ENCODE results near the gene ABO. TPM values are rescaled to one million over a fixed set of nuclear protein-coding genes. Genes with fewer than 3 reads are reported as not detected.
"Not testable (repeated sequence)": the region's sequence is repeated elsewhere in the genome, so short reads cannot be mapped to it uniquely, and the experiment has no call there.

The ABO gene
- total RNA-seq = 0.22 and 0.79 TPM in 2 replicates

DNA sequence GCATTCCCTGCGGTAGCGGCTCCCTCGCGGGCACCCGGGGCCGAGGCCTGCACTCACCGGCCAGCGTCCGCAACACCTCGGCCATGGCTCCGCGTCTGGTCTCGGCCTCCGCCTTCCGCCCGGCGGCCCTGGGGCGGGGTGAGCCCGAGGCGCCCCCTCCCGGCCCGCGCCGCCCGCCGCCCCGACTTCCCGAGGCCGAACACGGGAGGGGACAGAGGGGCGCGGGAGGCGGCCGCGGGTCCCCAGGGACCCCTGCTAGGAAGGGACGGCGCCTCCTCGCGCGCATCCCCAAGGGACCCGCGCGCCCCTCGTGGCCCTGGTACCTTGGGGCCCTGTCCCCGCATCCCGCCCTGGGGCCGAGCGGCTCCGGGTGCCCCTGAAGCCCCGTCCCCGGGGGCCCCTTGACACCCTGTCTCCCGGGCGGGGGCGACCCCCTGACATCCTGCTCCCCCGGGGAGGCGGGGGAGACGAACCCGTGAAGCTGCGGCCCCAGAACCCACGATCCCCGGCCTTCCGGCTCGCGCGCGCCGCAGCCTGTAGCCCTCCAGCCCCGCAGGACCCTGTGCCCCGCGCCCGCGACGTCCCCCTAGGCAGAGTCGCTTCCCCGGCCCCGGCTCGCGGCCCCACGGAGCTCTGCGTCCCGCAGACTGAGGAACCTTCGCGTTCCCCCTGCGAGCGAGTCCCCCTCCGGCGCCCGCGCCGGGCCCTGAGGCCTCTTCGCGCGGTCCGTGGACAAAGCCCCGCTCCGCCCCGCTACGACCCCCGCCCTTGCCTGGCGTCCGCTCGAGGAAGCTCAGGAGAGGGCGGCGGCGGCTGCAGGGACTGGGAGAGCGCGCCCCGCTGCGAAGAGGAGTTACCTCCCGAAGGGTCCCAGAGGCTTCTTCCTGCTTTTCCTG is at the start of gene ABO:
ABO (minus strand) TSS at position 97 of the 896 bp plus-strand sequence.
- DNase-seq (ENCODE audit: low read depth in 2 of 2) = peak in 1 of 2 donors; percentile 13

DNA sequence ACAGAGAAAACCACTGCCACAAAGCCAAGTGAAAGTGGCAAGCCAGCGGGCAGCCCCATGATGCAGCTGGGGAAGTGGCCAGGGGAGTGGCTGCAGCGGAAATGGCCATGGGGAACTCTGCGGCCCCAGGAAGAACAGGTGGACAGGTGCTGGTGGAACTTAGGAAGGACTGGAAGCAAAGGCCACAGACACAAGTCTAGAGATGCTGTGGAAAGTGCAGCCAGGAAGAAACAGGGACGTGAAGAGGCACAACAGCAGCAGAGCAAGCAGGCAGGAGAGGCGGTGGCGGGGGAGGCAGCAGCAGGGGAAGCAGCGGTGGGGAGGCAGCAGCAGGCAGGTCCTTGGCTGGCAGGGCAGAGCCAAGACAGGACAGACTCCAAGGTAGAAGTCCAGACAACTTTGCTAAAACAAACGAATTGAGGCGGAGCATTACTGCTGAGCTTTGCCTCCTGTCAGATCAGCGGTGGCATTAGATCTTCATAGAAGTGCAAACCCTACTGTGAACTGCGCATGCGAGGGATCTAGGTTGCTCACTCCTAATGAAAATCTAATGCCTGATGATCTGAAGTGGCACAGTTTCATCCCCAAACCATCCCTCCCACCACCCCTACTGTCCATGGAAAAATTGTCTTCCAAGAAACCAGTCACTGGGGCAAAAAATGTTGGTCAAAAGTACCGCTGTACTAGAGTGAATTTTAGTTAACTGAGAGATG is 49.1 kb upstream of the ABO start:
- no peak for DNase-seq (ENCODE audit: low read depth in 2 of 2)

DNA sequence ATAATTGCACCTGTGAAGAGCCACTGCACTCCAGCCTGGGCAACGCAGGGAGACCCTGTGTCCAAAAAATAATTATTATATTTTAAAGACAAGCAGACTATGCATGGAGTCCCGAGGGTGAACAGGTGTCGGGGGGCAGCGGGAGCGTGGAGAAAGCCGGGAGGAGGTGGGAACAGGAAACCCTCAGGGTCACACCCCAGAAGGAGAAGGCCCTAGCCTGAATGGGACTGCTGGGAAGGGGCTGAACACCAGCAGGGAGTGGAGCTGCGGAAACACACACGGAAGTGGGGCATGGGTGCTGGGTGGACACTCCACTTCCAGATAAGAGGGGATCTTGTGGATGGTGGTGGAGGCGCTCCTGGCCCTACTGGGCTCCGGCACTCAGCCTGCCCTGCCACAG is 48.2 kb upstream of the ABO start:
- no peak for DNase-seq (ENCODE audit: low read depth in 2 of 2)

DNA sequence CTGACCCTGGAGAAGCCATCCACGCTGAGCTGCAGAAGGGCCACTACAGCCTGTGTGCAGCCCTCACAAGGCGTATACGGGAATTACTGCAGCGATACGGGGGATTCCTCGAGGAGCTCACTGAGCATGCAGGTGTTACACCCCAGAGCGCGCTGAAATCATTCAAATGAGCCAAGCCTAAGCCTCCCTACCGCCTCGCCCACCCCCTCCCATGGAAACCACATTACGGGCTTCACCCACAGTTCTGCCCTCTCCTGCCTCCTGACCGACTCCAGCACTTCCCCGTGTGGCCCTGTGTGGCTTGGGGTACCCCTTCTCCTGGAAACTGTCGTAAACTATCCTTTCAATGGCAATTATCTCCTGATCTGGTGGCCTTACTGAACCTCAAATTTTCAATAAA is 47.7 kb upstream of the ABO start:
- DNase-seq (ENCODE audit: low read depth in 2 of 2) = no peak

DNA sequence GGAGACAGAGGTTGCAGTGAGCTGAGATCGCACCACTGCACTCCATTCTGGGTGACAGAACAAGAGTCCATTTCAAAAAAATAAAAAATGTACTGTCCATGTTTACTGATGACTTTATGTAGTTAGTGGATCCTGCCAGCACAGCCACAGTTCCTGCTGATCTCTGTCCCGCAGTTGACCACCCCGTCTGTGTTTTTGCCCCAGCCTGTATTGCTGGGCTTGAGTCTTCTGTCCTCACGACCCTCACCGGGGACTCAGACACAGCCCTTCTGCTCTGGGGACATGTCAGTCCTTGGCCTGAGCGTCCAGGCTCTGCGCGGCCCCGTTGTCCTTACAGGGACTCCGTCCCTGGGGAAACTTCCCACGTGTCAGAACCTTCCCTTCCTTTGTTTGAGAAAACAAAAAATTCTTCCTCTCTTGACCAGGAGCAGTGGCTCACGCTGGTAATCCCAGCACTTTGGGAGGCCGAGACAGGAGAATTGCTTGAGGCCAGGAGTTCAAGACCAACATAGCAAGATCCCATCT is 46.5 kb upstream of the ABO start:
- no peak for DNase-seq (ENCODE audit: low read depth in 2 of 2)

DNA sequence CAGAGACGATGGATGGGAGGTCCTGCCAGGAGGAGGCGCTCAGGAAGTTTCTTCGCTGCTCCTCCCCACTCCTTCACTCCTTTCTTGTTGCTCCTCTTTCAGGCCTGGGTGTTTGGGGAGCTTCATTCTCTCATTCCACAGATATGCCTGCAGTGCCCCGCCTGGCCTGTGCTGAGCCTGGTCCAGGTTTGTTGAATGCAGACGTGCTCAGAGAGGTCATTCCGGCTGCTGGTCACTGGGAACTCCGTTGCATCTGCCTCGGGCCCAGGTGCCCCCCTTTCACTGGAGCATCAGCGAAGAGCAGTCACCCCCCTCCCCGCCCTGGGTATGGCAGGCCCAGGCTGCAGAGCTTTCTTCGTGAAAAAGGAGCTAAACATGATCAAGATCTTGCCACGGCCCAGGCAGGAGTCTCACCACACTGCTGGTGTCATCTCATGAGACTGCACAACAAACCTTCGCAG is 45.5 kb upstream of the ABO start:
- no peak for DNase-seq (ENCODE audit: low read depth in 2 of 2)

DNA sequence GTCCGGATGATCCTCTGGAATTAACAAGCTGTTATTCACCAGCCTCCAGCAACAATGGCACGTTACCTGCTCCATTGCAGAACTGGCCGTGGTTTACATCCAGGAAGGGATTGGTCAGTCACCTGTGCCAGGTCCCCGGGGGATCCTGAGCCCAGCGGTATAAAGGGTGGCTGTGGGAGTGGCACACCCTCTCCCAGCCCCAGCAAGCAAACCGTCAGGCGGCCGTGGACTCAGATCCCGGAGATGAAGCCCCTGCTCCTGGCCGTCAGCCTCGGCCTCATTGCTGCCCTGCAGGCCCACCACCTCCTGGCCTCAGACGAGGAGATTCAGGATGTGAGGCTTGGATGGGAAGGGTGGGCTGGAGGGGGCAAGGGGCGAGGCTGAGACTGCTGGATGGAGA is 42.5 kb upstream of the ABO start:
- DNase-seq (ENCODE audit: low read depth in 2 of 2) = not testable (repeated sequence)

DNA sequence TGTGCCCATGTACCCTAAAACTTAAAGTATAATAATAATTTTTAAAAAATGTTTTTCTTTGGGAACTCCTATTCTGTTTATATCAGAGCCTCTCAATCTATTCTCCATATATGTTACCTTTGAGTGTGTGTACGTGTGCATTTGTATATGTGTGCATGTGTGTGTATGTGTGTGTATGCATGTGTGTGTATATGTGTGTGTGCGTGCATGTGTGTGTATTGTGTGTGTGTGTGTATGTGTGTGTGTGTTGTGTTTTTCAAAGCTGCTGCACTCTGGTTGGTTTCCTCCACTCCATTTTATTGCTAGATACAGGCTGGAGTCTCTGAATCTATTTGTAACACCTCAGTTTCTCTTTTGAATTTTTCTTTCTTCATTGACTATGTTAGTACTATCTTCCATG is 41.0 kb upstream of the ABO start:
- DNase-seq (ENCODE audit: low read depth in 2 of 2) = no peak

DNA sequence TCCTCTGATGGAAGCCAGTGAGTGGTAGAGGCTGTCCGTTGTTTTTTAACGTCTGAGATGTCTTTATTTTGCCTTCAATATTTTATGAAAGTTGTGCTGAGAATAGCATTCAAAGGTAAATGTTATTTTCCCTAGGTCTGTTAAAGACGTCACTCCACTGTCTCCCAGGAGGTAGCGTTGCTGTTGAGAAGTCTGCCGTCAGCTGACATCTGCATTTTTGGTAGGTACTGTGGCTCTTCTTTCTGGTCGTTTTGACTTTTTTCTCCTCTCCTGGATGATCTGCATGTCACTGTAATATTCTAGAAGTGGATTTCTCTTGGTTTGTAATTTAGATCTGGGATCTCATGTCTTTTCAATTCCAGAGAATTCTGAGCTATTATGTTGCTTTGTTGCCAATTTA is 34.6 kb upstream of the ABO start:
- DNase-seq (ENCODE audit: low read depth in 2 of 2) = no peak

DNA sequence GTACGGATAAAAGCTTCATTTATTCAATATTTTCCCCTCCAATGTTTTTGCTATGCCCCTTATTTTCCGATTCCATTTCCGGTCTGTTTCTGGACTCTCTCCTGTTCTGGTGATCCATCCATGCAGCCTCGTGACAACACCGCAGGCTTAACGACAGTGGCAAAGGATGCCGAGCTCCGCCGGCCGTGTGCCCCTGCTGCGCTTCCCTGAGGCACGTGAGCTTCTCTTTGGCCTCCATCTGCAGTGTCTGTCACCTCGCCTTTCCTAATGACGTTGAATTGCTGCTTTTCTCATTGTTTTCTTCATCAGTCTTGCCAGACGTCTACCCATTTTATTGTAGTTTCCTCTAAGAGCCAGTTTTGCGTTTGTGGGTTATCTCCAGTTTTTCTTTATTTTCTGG is 32.3 kb upstream of the ABO start:
- no peak for DNase-seq (ENCODE audit: low read depth in 2 of 2)

DNA sequence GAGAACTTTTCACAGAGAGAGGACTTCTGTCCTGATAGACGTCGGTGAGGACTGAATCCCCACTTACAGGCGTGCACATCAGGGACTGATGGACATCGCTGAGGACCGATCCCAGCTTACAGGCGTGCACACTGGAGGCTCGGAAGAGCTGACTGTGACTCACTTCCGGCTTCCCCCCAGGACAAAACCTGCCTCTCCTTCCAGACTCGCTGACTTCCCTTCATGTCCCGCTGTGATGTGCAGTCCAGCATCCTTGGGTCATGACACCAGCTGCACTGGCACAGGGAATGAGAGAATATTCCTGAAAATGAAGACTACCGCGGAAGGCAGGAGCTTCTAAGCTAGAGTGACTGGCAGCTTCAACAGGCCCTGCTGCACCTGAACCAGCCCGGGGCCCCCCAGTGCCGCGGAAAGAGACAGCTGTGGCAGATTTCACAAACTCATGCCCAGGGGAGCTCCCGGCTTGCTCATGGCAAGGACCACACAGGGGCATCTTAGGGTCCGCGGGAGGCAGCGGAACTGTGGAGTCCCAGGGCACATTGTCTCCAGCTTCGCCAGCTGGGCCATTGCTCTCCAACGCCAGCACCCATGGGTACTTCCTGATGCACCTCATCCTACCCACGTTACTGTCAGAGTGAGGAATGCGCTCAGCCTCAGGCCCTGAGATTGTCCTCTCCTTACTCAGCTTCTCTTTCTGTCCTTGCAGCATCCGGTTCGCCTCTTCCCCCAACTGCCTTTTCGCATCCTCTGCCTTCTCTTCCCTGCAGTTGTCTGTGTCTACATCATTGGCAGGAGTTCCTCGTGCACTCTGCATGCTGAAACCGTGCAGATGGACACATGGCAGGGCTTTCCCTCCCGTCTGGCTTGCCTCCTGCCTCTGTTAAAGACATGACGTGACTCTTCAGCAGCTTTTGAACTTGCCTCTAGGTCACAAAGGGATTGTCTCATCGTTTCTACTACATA is 31.5 kb upstream of the ABO start:
- DNase-seq (ENCODE audit: low read depth in 2 of 2) = peak in 1 of 2 donors; percentile 53

DNA sequence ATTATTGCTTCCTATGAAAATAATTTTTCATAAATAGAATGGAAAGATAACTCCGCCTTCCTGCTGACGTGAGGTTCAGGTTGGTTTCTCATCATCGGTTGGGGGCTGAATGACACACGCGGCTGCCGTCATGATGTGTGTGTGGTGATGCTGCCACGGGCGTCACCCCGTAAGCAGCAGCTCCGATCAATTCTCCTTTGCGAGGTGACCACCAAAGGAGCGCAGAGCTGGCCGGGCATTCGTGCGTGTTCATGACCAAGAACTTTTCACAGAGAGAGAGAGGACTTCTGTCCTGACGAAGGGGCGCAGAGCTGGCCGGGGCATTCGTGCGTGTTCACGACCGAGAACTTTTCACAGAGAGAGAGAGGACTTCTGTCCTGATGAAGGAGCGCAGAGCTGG is 30.7 kb upstream of the ABO start:
- no peak for DNase-seq (ENCODE audit: low read depth in 2 of 2)

DNA sequence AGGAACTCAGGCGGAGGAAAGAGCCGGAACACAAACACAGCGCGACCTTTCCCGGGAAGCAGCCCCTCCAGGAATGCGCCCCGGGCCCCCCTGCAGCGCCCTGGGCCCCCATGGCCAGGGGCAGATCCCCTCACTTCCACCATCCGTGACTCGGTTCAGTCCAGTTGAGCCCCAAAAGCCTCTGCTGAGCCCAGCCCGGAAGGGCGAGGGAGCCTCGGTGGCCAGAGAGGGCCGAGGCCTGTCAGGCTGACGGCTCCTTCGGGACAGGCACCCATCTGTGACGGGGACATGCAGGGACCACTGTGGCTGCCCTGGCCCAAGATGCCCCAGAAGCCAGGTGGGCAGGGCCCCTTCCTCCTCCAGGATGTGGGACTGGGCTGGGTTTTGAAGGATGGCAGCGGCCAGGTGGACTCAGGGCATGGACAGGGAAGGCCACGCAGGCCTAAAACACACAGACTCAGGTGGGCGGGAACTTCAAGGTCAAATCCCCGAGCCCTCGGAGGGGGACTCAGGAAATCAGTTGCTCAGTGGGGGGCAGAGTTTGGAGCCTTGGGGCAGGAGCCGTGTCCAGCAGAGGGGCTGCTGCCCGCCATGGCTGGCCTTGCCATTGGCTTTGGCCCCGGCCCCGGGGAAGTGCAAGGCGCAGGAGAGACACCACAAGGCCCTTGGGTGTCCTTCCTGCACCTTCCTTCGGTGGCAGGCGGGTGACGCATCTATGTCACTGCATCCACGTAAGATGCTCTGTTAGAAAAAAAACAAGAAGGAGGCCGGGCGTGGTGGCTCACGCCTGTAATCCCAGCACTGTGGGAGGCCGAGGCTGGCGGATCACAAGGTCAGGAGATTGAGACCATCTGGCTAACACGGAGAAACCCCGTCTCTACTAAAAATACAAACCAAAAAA is 29.7 kb upstream of the ABO start:
- DNase-seq (ENCODE audit: low read depth in 2 of 2) = no peak

DNA sequence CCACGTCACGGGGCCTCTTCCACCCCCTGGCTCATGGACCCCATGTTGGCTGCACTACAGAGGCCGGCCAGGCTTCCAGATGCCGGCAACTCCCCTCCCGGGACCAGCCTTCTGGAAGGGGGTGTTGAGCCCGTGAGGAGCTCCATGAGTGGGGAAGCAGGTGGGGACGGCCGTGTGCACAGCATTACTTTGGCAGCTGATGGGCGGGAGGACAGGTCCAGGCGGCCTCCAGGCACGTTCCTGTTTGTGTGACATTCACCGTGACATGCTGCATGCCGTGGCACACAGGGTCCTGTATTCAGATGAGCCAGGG is 29.1 kb upstream of the ABO start:
- DNase-seq (ENCODE audit: low read depth in 2 of 2) = no peak

DNA sequence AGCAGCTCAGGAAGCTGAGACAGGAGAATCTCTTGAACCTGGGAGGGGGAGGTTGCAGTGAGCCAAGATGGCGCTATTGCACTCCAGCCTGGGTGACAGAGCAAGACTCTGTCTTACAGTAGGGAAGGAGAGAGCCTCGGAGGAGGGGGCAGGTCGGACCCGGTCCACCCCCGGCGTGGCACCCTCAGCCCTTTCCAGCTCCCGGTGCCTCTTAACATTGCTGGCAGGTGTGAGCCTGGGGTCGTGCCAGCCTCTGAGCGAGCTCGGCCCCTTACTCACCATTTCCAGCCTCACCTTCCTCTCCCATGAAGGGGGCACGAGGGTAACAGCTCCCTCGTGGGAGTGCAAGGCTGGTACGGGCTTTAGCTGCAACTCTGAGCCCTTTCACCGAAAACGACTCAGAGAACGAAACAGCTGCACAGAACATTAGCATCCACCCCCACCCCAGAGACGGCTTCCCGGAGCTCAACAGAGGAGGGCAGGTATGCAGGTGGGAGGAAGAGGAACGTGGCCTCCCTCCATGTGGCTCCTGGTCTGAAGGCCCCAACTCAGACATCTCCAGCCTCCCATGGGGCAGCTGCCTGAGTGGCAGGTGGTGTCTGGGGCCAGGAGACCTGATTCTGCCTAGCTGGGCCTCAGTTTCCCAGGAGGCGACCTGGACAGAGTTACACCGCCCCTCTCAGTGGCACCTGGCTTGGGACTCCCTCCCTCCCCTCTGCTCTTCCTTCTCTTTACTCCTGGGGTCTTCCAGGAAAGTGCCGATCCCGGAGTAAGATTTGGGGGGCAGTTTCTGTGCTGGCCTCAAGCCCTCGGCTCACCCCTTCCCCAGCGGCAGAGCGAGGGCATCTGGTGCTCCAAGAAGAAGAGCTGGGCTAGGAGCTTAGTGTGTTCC is 28.5 kb upstream of the ABO start:
- no peak for DNase-seq (ENCODE audit: low read depth in 2 of 2)

DNA sequence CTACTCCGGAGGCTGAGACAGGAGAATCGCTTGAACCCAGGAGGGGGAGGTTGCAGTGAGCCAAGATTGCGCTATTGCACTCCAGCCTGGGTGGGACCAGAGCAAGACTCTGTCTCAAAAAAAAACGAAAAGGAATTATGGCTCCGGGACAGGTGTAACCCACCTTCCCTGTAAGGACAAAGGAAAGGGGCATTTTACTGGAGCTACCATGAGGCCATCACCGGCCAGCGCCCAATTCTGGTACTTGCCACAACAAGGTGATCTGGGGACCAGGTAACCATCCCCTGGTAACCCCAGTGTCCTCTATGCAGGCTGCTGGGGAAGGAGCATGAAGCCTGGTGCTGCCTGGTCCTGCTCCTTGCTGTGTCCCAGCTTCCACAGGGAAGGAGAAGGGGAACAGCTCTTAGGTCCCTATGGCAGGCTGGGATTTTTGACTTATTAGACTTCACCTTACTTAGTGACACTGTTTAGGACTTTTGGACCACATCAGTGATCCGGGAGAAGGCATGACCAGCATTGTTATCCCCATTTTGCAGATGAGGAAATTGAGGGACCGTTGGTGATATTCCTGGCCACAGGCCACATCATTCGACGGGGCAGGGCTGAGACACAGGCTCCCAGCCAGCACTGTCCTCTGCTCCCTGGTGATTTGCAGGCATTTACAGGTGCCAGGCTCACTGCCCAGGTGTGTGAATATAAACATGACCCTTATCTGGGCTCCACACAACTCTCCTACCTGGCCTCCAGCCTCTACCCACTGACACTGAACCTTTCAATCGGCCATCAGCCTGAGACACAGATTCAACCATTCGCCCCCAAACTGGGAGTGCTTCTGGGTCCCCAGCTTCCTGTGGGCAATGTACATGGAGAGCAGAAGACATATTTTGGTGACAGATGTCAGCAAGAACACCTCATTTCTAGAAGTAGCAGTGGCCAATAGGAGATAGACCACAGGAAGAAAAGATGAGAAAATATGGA is 26.5 kb upstream of the ABO start:
- no peak for DNase-seq (ENCODE audit: low read depth in 2 of 2)

DNA sequence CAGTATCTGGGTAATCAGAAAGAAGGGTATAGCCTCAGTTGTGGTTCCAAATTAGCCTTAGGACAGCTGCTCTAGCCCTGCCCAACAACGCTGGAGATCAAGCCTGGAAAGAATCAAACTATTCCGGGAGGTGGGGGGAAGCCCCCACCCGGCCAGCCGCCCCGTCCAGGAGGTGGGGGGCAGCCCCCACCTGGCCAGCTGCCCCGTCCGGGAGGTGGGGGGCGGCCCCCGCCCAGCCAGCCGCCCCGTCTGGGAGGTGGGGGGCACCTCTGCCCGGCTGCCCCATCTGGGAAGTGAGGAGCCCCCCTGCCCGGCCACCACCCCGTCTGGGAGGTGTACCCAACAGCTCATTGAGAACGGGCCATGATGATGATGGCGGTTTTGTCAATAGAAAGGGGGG is 25.0 kb upstream of the ABO start:
- DNase-seq (ENCODE audit: low read depth in 2 of 2) = not testable (repeated sequence)

DNA sequence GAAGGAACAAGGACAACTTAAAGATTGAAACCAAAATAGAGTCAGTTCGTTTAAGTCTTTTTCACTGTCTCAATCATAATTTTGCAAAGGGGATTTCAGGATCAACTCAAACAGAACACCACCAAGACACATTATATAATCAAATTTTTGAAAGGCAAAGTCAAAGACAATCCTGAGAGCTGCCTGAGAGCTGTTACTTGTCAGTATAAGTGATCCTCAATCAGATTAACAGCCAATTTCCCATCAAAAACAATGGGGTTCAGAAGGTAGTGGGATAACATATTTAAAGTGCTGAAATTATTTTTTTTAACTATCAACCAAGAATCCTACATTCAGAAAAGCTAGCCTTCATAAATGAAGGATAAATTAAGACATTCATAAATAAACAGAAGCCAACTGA is 19.3 kb upstream of the ABO start:
- no peak for DNase-seq (ENCODE audit: low read depth in 2 of 2)

All from lung microvascular endothelial cell (primary cell).